IPS-NIHi7 (cell line): ENCODE results near the gene DOCK10.
A peak's percentile ranks its signal among the peaks of the same experiment; 100 is the strongest.

Experiments
- DNase-seq: peaks from one replicate; pipeline ENCODE4 v3.0.0; 2012; ENCODE audit warnings: mixed read lengths; ENCODE audit errors: extremely low spot score

Gene DOCK10

GRCh38 chr2:224837066-224837465 is 205.2 kb downstream of the DOCK10 start:
- no peak for DNase-seq

GRCh38 chr2:224836263-224836662 is 206.0 kb downstream of the DOCK10 start:
- DNase-seq: no peak

- no peak for DNase-seq
Measured at GRCh38 chr2:224835405-224835804, 206.9 kb downstream of the DOCK10 start.

GRCh38 chr2:224833986-224834385 is 208.3 kb downstream of the DOCK10 start:
- no peak for DNase-seq

GRCh38 chr2:224832207-224832606 is 210.1 kb downstream of the DOCK10 start:
- no peak for DNase-seq

- DNase-seq: no peak
Measured at GRCh38 chr2:224831530-224831929, 210.7 kb downstream of the DOCK10 start.

- no peak for DNase-seq
Measured at GRCh38 chr2:224820283-224820991, 221.8 kb downstream of the DOCK10 start.

GRCh38 chr2:224819075-224819474 is 223.2 kb downstream of the DOCK10 start:
- DNase-seq: no peak

- no peak for DNase-seq
Measured at GRCh38 chr2:224817676-224818075, 224.6 kb downstream of the DOCK10 start.

GRCh38 chr2:224816816-224817215 is 225.5 kb downstream of the DOCK10 start:
- no peak for DNase-seq

- DNase-seq: no peak
Measured at GRCh38 chr2:224813578-224813977, 228.7 kb downstream of the DOCK10 start.

GRCh38 chr2:224807153-224807964 is 234.9 kb downstream of the DOCK10 start:
- DNase-seq: no peak

- DNase-seq: no peak
Measured at GRCh38 chr2:224803930-224804329, 238.3 kb downstream of the DOCK10 start.

- peak; percentile 42 for DNase-seq
Measured at GRCh38 chr2:224802407-224802806, 239.9 kb downstream of the DOCK10 start.

- no peak for DNase-seq
Measured at GRCh38 chr2:224801360-224801759, 240.9 kb downstream of the DOCK10 start.

GRCh38 chr2:224799691-224800090 is 242.6 kb downstream of the DOCK10 start:
- no peak for DNase-seq

- DNase-seq: no peak
Measured at GRCh38 chr2:224798180-224798579, 244.1 kb downstream of the DOCK10 start.

GRCh38 chr2:224796695-224797305 is 245.5 kb downstream of the DOCK10 start:
- no peak for DNase-seq

- DNase-seq: no peak
Measured at GRCh38 chr2:224793946-224794345, 248.3 kb downstream of the DOCK10 start.

- no peak for DNase-seq
Measured at GRCh38 chr2:224786848-224787247, 255.4 kb downstream of the DOCK10 start.

GRCh38 chr2:224781400-224781799 is 260.9 kb downstream of the DOCK10 start:
- DNase-seq: no peak

GRCh38 chr2:224780823-224781222 is 261.4 kb downstream of the DOCK10 start:
- no peak for DNase-seq

GRCh38 chr2:224780106-224780505 is 262.2 kb downstream of the DOCK10 start:
- no peak for DNase-seq
